Measurements from ENCODE around the gene NEK4.

DNA sequence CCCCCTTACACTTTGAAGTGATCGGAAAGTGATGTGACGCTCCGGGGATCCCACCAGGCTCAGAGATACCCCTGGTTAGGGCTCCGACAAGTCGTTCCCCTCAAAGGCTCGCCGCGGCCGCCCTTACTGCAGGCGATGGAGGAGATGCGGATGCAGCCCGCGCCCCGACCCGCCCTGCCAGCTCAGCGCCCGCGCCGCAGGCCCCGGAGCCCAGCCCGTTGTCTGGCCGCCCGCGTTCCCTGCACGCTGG, 65.4 kb downstream of the NEK4 start:
- TF ChIP-seq, protein P1, sequence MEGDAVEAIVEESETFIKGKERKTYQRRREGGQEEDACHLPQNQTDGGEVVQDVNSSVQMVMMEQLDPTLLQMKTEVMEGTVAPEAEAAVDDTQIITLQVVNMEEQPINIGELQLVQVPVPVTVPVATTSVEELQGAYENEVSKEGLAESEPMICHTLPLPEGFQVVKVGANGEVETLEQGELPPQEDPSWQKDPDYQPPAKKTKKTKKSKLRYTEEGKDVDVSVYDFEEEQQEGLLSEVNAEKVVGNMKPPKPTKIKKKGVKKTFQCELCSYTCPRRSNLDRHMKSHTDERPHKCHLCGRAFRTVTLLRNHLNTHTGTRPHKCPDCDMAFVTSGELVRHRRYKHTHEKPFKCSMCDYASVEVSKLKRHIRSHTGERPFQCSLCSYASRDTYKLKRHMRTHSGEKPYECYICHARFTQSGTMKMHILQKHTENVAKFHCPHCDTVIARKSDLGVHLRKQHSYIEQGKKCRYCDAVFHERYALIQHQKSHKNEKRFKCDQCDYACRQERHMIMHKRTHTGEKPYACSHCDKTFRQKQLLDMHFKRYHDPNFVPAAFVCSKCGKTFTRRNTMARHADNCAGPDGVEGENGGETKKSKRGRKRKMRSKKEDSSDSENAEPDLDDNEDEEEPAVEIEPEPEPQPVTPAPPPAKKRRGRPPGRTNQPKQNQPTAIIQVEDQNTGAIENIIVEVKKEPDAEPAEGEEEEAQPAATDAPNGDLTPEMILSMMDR (IDR thresholded peaks at IDR 0.05): no peak
- TF ChIP-seq POLR2A (IDR thresholded peaks at IDR 0.05): no peak

Measured in adrenal gland (tissue), 5 donors.